Type B pancreatic cell (in vitro differentiated cells): ENCODE data around the gene SFPQ. TPM values are rescaled to one million over a fixed set of nuclear protein-coding genes. Genes with fewer than 3 reads are reported as not detected.
"Not testable (repeated sequence)": the region's sequence is repeated elsewhere in the genome, so short reads cannot be mapped to it uniquely, and the experiment has no call there.

Experiments used
- DNase-seq: peaks from one replicate; pipeline ENCODE4 v3.0.0; 2021; ENCODE audit warnings: mixed read lengths; ENCODE audit not compliant: unreplicated experiment; ENCODE audit errors: extremely low spot score
- H3K27ac Mint-ChIP-seq: 2 replicates; pipeline ENCODE4 v1.8.0; 2021; ENCODE audit warnings: mild to moderate bottlenecking, mixed read lengths
- H3K27me3 Mint-ChIP-seq: 2 replicates; pipeline ENCODE4 v1.8.0; 2021; ENCODE audit warnings: mixed read lengths
- H3K36me3 Mint-ChIP-seq: 2 replicates; pipeline ENCODE4 v1.8.0; 2021; ENCODE audit warnings: mixed read lengths
- H3K4me1 Mint-ChIP-seq: one replicate; pipeline ENCODE4 v1.8.0; 2021; ENCODE audit warnings: mixed read lengths; ENCODE audit not compliant: unreplicated experiment
- H3K4me3 Mint-ChIP-seq: 2 replicates; pipeline ENCODE4 v1.8.0; 2021; ENCODE audit warnings: mild to moderate bottlenecking, mixed read lengths
- H3K9me3 Mint-ChIP-seq: 2 replicates; pipeline ENCODE4 v1.8.0; 2021; ENCODE audit warnings: mixed read lengths
- CTCF ChIP-seq: fragments of 200-600 bp; sonication (generic); conservative IDR thresholded peaks from 2 replicates; pipeline ENCODE4 v1.5.0; 2021; ENCODE audit warnings: antibody characterized with exemption, mild to moderate bottlenecking
- total RNA-seq: library from RNA; stranded (reverse); gene quantifications from 2 replicates; pipeline ENCODE4 v1.2.1, GENCODE V29; 2021; ENCODE audit warnings: low replicate concordance

Gene SFPQ
- total RNA-seq, 1 donor from 2014 or later, result 445 TPM

- Mint-ChIP-seq H3K9me3 (no peaks in the 10 kb centered on the region), H3K36me3 (peaks cover 29% of the 10 kb centered on the region), H3K27ac (peak overlapping the region; percentile 30), H3K4me3 (no peak overlapping the region), H3K27me3 (no peaks in the 10 kb centered on the region), H3K4me1 (peaks cover 8% of the 10 kb centered on the region)
- TF ChIP-seq CTCF, result no peak
- no peak for DNase-seq
Measured at GRCh38 chr1:35173909-35174540, 18.9 kb downstream of the SFPQ start.

- no peak for TF ChIP-seq CTCF
- Mint-ChIP-seq H3K27ac (peak overlapping the region; percentile 30), H3K4me3 (no peak overlapping the region), H3K27me3 (no peaks in the 10 kb centered on the region), H3K4me1 (peaks cover 8% of the 10 kb centered on the region), H3K9me3 (no peaks in the 10 kb centered on the region), H3K36me3 (peaks cover 28% of the 10 kb centered on the region)
- no peak for DNase-seq
Measured at GRCh38 chr1:35173491-35173890, 19.5 kb downstream of the SFPQ start.

- DNase-seq, result no peak
- no peaks in the 10 kb centered on the region for H3K27me3 Mint-ChIP-seq
- H3K9me3 Mint-ChIP-seq, result no peaks in the 10 kb centered on the region
- H3K4me3 Mint-ChIP-seq, result no peak overlapping the region
- peaks cover 8% of the 10 kb centered on the region for H3K4me1 Mint-ChIP-seq
- H3K27ac Mint-ChIP-seq, result no peak overlapping the region
- no peak for TF ChIP-seq CTCF
- H3K36me3 Mint-ChIP-seq, result peaks cover 16% of the 10 kb centered on the region
Measured at GRCh38 chr1:35172022-35172421, 20.9 kb downstream of the SFPQ start.

- TF ChIP-seq CTCF, result no peak
- peaks cover 16% of the 10 kb centered on the region for H3K36me3 Mint-ChIP-seq
- peaks cover 8% of the 10 kb centered on the region for H3K4me1 Mint-ChIP-seq
- no peak overlapping the region for H3K4me3 Mint-ChIP-seq
- DNase-seq, result no peak
- no peak overlapping the region for H3K27ac Mint-ChIP-seq
- no peaks in the 10 kb centered on the region for H3K9me3 Mint-ChIP-seq
- no peaks in the 10 kb centered on the region for H3K27me3 Mint-ChIP-seq
Measured at GRCh38 chr1:35171579-35171978, 21.4 kb downstream of the SFPQ start.

GRCh38 chr1:35164893-35165292 lies 28.1 kb downstream of the SFPQ start:
- TF ChIP-seq CTCF, result no peak
- Mint-ChIP-seq H3K9me3 (no peaks in the 10 kb centered on the region), H3K27ac (no peak overlapping the region), H3K4me3 (no peak overlapping the region), H3K36me3 (no peaks in the 10 kb centered on the region), H3K27me3 (no peaks in the 10 kb centered on the region), H3K4me1 (no peaks in the 10 kb centered on the region)
- no peak for DNase-seq

- TF ChIP-seq CTCF, result no peak
- Mint-ChIP-seq H3K36me3 (no peaks in the 10 kb centered on the region), H3K4me1 (no peaks in the 10 kb centered on the region), H3K4me3 (no peak overlapping the region), H3K27me3 (no peaks in the 10 kb centered on the region), H3K9me3 (peaks cover 8% of the 10 kb centered on the region), H3K27ac (no peak overlapping the region)
- DNase-seq, result no peak
Measured at GRCh38 chr1:35151220-35151619, 41.7 kb downstream of the SFPQ start.

GRCh38 chr1:35145892-35146549 lies 46.9 kb downstream of the SFPQ start:
- H3K27ac Mint-ChIP-seq, DNase-seq, H3K4me3 Mint-ChIP-seq, H3K36me3 Mint-ChIP-seq, H3K27me3 Mint-ChIP-seq, H3K9me3 Mint-ChIP-seq, H3K4me1 Mint-ChIP-seq: not testable (repeated sequence)
